ENCODE measurements around the gene GAB2. TPM values are rescaled to one million over a fixed set of nuclear protein-coding genes. Genes with fewer than 3 reads are reported as not detected.

Gene GAB2
- total and polyA plus RNA-seq, 12 donors, result 2.4 to 22.4 (median 16.2) TPM

DNA sequence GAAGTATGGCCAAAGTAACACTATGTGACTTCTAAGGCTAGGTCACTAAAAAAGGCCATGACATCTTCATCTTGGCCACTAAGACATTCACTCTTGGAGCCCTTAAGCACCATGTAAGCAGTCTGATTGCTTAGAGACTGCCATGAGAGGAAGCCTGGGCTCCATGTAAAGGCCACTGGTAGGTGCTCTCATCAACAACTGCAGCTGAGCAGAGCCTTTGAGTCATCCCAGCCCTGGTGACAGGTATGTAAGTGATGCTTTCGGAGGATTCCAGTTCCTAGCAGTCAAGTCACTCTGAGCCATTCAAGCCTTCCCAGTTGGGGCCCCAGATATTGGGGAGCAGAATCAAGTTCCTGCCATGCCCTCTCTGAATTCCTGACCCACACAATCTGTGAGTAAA is 26.2 kb downstream of the GAB2 start:
- no peak for DNase-seq
- Histone ChIP-seq H3K36me3 (replicated peaks in 1 of 2) (no peaks in the 10 kb centered on the region), H3K9me3 (replicated peaks in 1 of 3) (no peaks in the 10 kb centered on the region), H3K27me3 (no peaks in the 10 kb centered on the region), H3K4me3 (no peak overlapping the region), H3K4me1 (replicated peaks in 1 of 2) (peaks cover 6 to 21% of the 10 kb centered on the region in 2 donors), H3K27ac (no peak overlapping the region)
- intact Hi-C loops (cut with DNase I), result no loop called here
- TF ChIP-seq POLR2A (IDR thresholded peaks at IDR 0.05), result no peak
- TF ChIP-seq, protein P1, sequence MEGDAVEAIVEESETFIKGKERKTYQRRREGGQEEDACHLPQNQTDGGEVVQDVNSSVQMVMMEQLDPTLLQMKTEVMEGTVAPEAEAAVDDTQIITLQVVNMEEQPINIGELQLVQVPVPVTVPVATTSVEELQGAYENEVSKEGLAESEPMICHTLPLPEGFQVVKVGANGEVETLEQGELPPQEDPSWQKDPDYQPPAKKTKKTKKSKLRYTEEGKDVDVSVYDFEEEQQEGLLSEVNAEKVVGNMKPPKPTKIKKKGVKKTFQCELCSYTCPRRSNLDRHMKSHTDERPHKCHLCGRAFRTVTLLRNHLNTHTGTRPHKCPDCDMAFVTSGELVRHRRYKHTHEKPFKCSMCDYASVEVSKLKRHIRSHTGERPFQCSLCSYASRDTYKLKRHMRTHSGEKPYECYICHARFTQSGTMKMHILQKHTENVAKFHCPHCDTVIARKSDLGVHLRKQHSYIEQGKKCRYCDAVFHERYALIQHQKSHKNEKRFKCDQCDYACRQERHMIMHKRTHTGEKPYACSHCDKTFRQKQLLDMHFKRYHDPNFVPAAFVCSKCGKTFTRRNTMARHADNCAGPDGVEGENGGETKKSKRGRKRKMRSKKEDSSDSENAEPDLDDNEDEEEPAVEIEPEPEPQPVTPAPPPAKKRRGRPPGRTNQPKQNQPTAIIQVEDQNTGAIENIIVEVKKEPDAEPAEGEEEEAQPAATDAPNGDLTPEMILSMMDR (IDR thresholded peaks at IDR 0.05), result no peak
- 97 to 100% (median 100%) methylated on average over 1 of the region's 1 CpG; no CpG with 5 or more reads in 1 of the 4 donors for WGBS, 4 donors

DNA sequence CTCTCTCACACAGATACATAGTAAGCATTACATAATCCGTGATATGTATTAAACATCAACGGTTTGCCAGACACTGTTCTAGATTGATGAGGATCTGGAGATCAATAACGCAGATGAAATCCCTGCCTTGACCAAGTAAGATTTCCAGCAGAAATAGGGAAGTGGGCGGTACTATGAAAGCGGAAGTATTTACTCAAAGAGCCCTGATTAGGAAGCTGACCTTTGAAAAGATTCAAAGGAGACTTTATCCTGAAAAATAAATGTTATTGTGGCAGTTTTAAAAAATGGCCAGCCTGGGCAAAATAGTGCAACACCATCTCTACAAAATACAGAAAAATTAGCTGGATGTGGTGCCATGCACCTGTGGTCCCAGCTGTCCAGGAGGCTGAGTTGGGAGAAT is 26.8 kb downstream of the GAB2 start:
- no peak overlapping the region for H3K4me3 ChIP-seq
- no peak overlapping the region for H3K27ac ChIP-seq

DNA sequence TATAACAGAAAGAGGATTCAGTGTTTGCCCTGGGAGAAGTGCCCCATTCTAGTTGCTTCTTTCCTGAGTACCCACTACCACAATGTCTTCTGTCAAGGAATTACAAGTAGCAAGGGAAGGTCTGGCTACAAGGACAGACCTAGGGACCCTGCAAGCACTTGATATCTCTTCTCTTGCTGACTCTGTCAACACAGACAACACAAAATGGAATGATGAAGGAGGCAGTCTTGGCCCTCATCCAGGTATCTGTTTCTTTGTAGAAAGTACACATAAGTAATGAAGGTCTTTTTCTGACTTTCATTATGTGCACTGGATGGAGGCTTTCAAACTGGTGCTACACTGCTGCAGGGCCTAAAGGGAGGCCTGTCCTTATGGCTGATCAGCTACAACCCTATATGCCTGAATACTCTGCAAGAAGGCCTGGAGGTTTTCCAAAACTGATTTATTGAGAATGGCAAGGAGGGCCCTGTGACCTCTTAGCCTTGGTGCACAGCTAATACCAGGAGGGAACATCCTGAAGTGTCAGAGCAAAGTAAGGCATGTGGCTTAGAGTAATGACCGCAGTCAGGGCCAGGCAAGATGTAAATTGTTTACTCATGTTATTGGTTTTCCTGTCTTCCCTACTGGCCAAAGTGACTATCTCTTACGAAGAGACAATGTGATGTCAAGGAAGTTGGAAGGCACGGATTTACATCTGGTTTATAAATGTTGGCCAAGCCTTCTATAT is 31.2 kb downstream of the GAB2 start:
- intact Hi-C loops (cut with DNase I), result no loop called here
- TF ChIP-seq, protein P1 (IDR thresholded peaks at IDR 0.05), result no peak
- TF ChIP-seq POLR2A (IDR thresholded peaks at IDR 0.05), result no peak
- H3K27me3 ChIP-seq, result no peaks in the 10 kb centered on the region
- no peak overlapping the region for H3K27ac ChIP-seq
- H3K4me1 ChIP-seq (replicated peaks in 1 of 2), result peaks cover 3 to 5% of the 10 kb centered on the region in 2 donors
- DNase-seq, result no peak
- no peak overlapping the region for H3K4me3 ChIP-seq
- no peaks in the 10 kb centered on the region for H3K9me3 ChIP-seq (replicated peaks in 1 of 3)
- H3K36me3 ChIP-seq (replicated peaks in 1 of 2), result no peaks in the 10 kb centered on the region
- WGBS, 4 donors, result 80 to 89% (median 87%) methylated on average over 3 of the region's 3 CpGs

More for the DNA sequence above, 26.8 kb downstream of the GAB2 start:
- Histone ChIP-seq H3K4me1 (replicated peaks in 1 of 2) (peaks cover 6 to 21% of the 10 kb centered on the region in 2 donors), H3K27me3 (no peaks in the 10 kb centered on the region), H3K9me3 (replicated peaks in 1 of 3) (no peaks in the 10 kb centered on the region), H3K36me3 (replicated peaks in 1 of 2) (no peaks in the 10 kb centered on the region)
- DNase-seq, result no peak
- intact Hi-C loops (cut with DNase I), result no loop called here
- TF ChIP-seq, protein P1 (IDR thresholded peaks at IDR 0.05), result no peak
- no peak for TF ChIP-seq POLR2A (IDR thresholded peaks at IDR 0.05)
- 67 to 80% (median 75%) methylated on average over 5 of the region's 5 CpGs for WGBS, 4 donors

DNA sequence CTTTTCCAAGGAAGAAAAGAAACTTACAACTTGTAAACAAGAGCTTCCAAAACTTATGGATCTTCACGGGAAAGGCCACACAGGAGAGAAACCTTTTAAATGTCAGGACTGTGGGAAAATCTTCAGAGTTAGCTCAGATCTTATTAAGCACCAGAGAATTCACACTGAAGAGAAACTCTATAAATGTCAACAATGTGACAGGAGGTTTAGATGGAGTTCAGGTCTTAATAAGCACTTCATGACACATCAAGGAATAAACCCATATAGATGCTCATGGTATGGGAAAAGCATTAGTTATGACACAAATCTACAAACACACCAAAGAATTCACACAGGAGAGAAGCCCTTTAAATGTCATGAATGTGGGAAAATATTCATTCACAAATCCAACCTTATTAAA is 32.4 kb downstream of the GAB2 start:
- Histone ChIP-seq H3K9me3 (replicated peaks in 1 of 3) (no peaks in the 10 kb centered on the region), H3K4me1 (replicated peaks in 1 of 2) (peaks cover 0 to 5% of the 10 kb centered on the region in 2 donors), H3K27ac (no peak overlapping the region), H3K27me3 (no peaks in the 10 kb centered on the region), H3K36me3 (replicated peaks in 1 of 2) (no peaks in the 10 kb centered on the region), H3K4me3 (no peak overlapping the region)
- WGBS, 4 donors, result 97 to 100% (median 99%) methylated on average over 1 of the region's 1 CpG
- DNase-seq, result no peak
- no peak for TF ChIP-seq POLR2A (IDR thresholded peaks at IDR 0.05)
- TF ChIP-seq, protein P1 (IDR thresholded peaks at IDR 0.05), result no peak
- intact Hi-C loops (cut with DNase I), result no loop called here

Data from adrenal gland (tissue), 12 donors.